HepG2 (cell line): Measurements from ENCODE around the gene SPACA6. TPM values are rescaled to one million over a fixed set of nuclear protein-coding genes. Genes with fewer than 3 reads are reported as not detected.
"Not testable (repeated sequence)": the region's sequence is repeated elsewhere in the genome, so short reads cannot be mapped to it uniquely, and the experiment has no call there.

Experiments used
- ATAC-seq: fragments of 200-7000 bp; cut with Tn5 transposase; 3 replicates; pipeline ENCODE4 v1.9.1; 2020; ENCODE audit warnings: mild to moderate bottlenecking, moderate library complexity
- BruUV-seq: library from RNA; stranded (reverse); fragments of 400-500 nt; replicated peaks from 2 replicates; lab custom pipeline; 2021; lab: Mats Ljungman, UMichigan
- CTCF ChIA-PET: fragments of 300-600 bp; formaldehyde crosslinking; extraction: SDS; loops from one replicate; lab custom pipeline; 2021; ENCODE audit warnings: low total read pairs, inconsistent platforms, low intra/inter-chr PET ratio; lab: Yijun Ruan, JAX
- POLR2A ChIA-PET: fragments of 350-600 bp; sonication (Branson Sonifier 250); formaldehyde crosslinking; loops from one replicate; lab custom pipeline; 2020; ENCODE audit warnings: antibody characterized with exemption, inconsistent platforms; lab: Yijun Ruan, JAX
- DNase-seq: peaks from one replicate; pipeline ENCODE4 v3.0.0-alpha.2; 2015; ENCODE audit warnings: low spot score
- FAIRE-seq: peaks from 3 replicates; lab custom pipeline; 2011; peaks lifted over from hg19 to GRCh38; lab: Jason Lieb, UNC
- H2AFZ ChIP-seq: one replicate; pipeline ENCODE4 v1.6.1; 2011; ENCODE audit warnings: low read length, inconsistent platforms
- H3K27ac ChIP-seq: fragments of 300-600 bp; 3 replicates; pipeline ENCODE4 v1.8.0; 2011; ENCODE audit warnings: mixed run types, mild to moderate bottlenecking, mixed read lengths, low read length, inconsistent platforms; ENCODE audit not compliant: insufficient read depth; ENCODE audit errors: extremely low read length
- H3K27me3 ChIP-seq, 2 experiments: fragments of 200-600 bp in 1 of 2; 2 replicates in 1 of 2; 3 replicates in 1 of 2; pipeline versions ENCODE4 v1.6.0 to v1.8.0; 2011; ENCODE audit warnings: low read length in 2 of 2, mild to moderate bottlenecking in 2 of 2, moderate library complexity in 2 of 2, inconsistent platforms in 1 of 2; ENCODE audit not compliant: insufficient read depth in 2 of 2, control insufficient read depth in 1 of 2
- H3K36me3 ChIP-seq, 2 experiments: fragments of 200-600 bp in 1 of 2; replicated peaks in 1 of 2; 2 replicates in 1 of 2; 3 replicates in 1 of 2; pipeline versions ENCODE4 v1.5.1 to v1.8.0; 2011; ENCODE audit warnings: low read length in 2 of 2, inconsistent platforms in 1 of 2; ENCODE audit not compliant: insufficient read depth in 2 of 2, control insufficient read depth in 1 of 2
- H3K4me1 ChIP-seq: 2 replicates; pipeline ENCODE4 v1.5.1; 2012; ENCODE audit warnings: low read length, inconsistent platforms; ENCODE audit not compliant: insufficient read depth
- H3K4me2 ChIP-seq: 2 replicates; pipeline ENCODE4 v1.6.0; 2011; ENCODE audit warnings: low read depth, low read length, inconsistent platforms
- H3K4me3 ChIP-seq, 3 experiments: fragments of 200-600 bp in 1 of 3; sonication (generic), shearing (Covaris generic) in 1 of 3; replicated peaks in 1 of 3; 2 replicates each; pipeline ENCODE4 v1.5.1; 2011 to 2016; ENCODE audit warnings: low read length in 3 of 3, inconsistent platforms in 2 of 3, low read depth in 2 of 3, mild to moderate bottlenecking in 2 of 3, control low read depth in 1 of 3, mixed read lengths in 1 of 3; ENCODE audit not compliant: insufficient read depth in 1 of 3
- H3K79me2 ChIP-seq: one replicate; pipeline ENCODE4 v1.6.1; 2011; ENCODE audit warnings: low read length, inconsistent platforms; ENCODE audit not compliant: insufficient read depth
- H3K9ac ChIP-seq: 2 replicates; pipeline ENCODE4 v1.6.0; 2011; ENCODE audit warnings: mild to moderate bottlenecking, low read depth, low read length, inconsistent platforms; ENCODE audit not compliant: insufficient read depth
- H3K9me3 ChIP-seq: 2 replicates; pipeline ENCODE4 v1.5.1; 2012; ENCODE audit warnings: mild to moderate bottlenecking, low read length
- H4K20me1 ChIP-seq: 2 replicates; pipeline ENCODE4 v1.6.0; 2011; ENCODE audit warnings: inconsistent platforms, mild to moderate bottlenecking, low read length, moderate library complexity; ENCODE audit not compliant: insufficient read depth
- AKAP8 ChIP-seq: sonication (generic); formaldehyde crosslinking; IDR thresholded peaks from 2 replicates; pipeline ENCODE4 v1.5.1; 2020; ENCODE audit warnings: mild to moderate bottlenecking, missing genetic modification reagents
- CHD2 ChIP-seq: IDR thresholded peaks from 2 replicates; pipeline ENCODE4 v1.6.1; 2011; ENCODE audit warnings: low read depth, low read length, improper control_type of control experiment
- MYC ChIP-seq: sonication (generic); formaldehyde crosslinking; IDR thresholded peaks from 2 replicates; pipeline ENCODE4 v1.9.0; 2021; ENCODE audit warnings: missing genetic modification reagents, borderline replicate concordance
- RFXAP ChIP-seq: sonication (generic); formaldehyde crosslinking; IDR thresholded peaks from 2 replicates; pipeline ENCODE4 v1.4.0; 2020; ENCODE audit warnings: missing genetic modification reagents, borderline replicate concordance
- SAFB2 ChIP-seq: sonication (generic); formaldehyde crosslinking; IDR thresholded peaks from 2 replicates; pipeline ENCODE4 v1.5.1; 2020; ENCODE audit warnings: missing genetic modification reagents, low read depth, mild to moderate bottlenecking, borderline replicate concordance
- TGIF2 ChIP-seq: IDR thresholded peaks from 2 replicates; pipeline ENCODE4 v1.6.1; 2016; ENCODE audit warnings: control low read depth, missing compliant biosample characterization
- ZFX ChIP-seq: sonication (generic); formaldehyde crosslinking; IDR thresholded peaks from 2 replicates; pipeline ENCODE4 v1.4.0; 2020; ENCODE audit warnings: mild to moderate bottlenecking, low read depth, missing genetic modification reagents, moderate library complexity
- ZNF180 ChIP-seq: sonication (generic); formaldehyde crosslinking; IDR thresholded peaks from 2 replicates; pipeline ENCODE4 v1.4.0; 2020; ENCODE audit warnings: low read depth, missing genetic modification reagents, borderline replicate concordance
- ZNF276 ChIP-seq: sonication (generic); formaldehyde crosslinking; IDR thresholded peaks from 2 replicates; pipeline ENCODE4 v1.4.0; 2020; ENCODE audit warnings: mild to moderate bottlenecking, low read depth, missing genetic modification reagents
- ZNF367 ChIP-seq: sonication (generic); formaldehyde crosslinking; IDR thresholded peaks from 2 replicates; pipeline ENCODE4 v1.4.0; 2020; ENCODE audit warnings: missing genetic modification reagents, borderline replicate concordance
- ZNF441 ChIP-seq: sonication (generic); formaldehyde crosslinking; IDR thresholded peaks from 2 replicates; pipeline ENCODE4 v1.7.0; 2021; ENCODE audit warnings: missing genetic modification reagents, borderline replicate concordance
- ZNF629 ChIP-seq: sonication (generic); formaldehyde crosslinking; conservative IDR thresholded peaks from 2 replicates; pipeline ENCODE4 v1.5.0; 2020; ENCODE audit warnings: missing genetic modification reagents
- ZNF75D ChIP-seq: sonication (generic); formaldehyde crosslinking; IDR thresholded peaks from 2 replicates; pipeline ENCODE4 v1.8.1; 2023; ENCODE audit warnings: missing genetic modification reagents, mild to moderate bottlenecking, borderline replicate concordance
- WGBS: methylation state at CpG from one replicate; pipeline ENCODE4 v1.1.6; 2017; ENCODE audit warnings: low lambda C conversion rate; 5-methylcytosine and 5-hydroxymethylcytosine counted together
- in situ Hi-C: cut with HindIII; loops from 2 replicates; pipeline ENCODE4 v1.10.0; 2017; ENCODE audit warnings: low pct_unique_long_range_greater_than_20kb; ENCODE audit not compliant: extremely low pct_ligation_motif_present
- intact Hi-C: fragments of 100-400 bp; cut with micrococcal nuclease; formaldehyde crosslinking; loops from one replicate; pipeline ENCODE4 v1.10.0; 2022; ENCODE audit not compliant: unreplicated experiment
- polyA plus RNA-seq, 8 experiments: library from polyadenylated mRNA; depleted of rRNA in 3 of 8; stranded (reverse) in 7 of 8; unstranded in 1 of 8; fragments of >200 nt; fragmentation: Illumina TruSeq in 4 of 8; extraction: Trizol in 4 of 8; gene quantifications; 2 replicates each; pipeline versions ENCODE4 v1.2.1 to v1.2.3, GENCODE V29; 2011 to 2016; ENCODE audit warnings: low read depth in 4 of 8, missing spikeins in 1 of 8, mixed read lengths in 1 of 8; ENCODE audit not compliant: insufficient read depth in 1 of 8
- total RNA-seq, 5 experiments: library from RNA; depleted of rRNA; stranded (reverse); fragments of >200 nt; fragmentation: Illumina TruSeq; extraction: Trizol; gene quantifications; 2 replicates each; pipeline ENCODE4 v1.2.3, GENCODE V29; 2016; ENCODE audit warnings: low read depth in 1 of 5
- TF ChIP-seq, protein P1 (sequence below): sonication (generic); formaldehyde crosslinking; IDR thresholded peaks from 2 replicates; pipeline ENCODE4 v1.5.0; 2020; ENCODE audit warnings: missing genetic modification reagents

The SPACA6 gene
- total and polyA plus RNA-seq, 2 of the 13 experiments (the other 11 are each of a cell fraction or from before 2014, with no cell fraction given): 1.4 to 2.2 TPM

GRCh38 chr19:51737924-51738323 lies 44.8 kb downstream of the SPACA6 start:
- FAIRE-seq (no peak), DNase-seq (no peak), ATAC-seq (no peak)
- ChIA-PET CTCF (no interaction called here), POLR2A (no interaction called here)
- Histone ChIP-seq H3K79me2 (no peaks in the 10 kb centered on the region), H3K27ac (no peak overlapping the region), H3K4me1 (no peaks in the 10 kb centered on the region), H3K9me3 (no peaks in the 10 kb centered on the region), H3K4me2 (no peak overlapping the region), H4K20me1 (no peaks in the 10 kb centered on the region), H3K36me3 (no peaks in the 10 kb centered on the region), H3K9ac (no peak overlapping the region), H3K4me3 (no peak overlapping the region), H3K27me3 (peaks cover 0 to 4% of the 10 kb centered on the region in 2 experiments; a peak in 2 of 5 replicates), H2AFZ (no peak overlapping the region)
- in situ Hi-C loops: no loop called here
- intact Hi-C loops: no loop called here
- BruUV-seq: no TSS peak
- 3% methylated on average over 2 of the region's 2 CpGs for WGBS
- TF ChIP-seq ZNF75D (CRISPR knock-in tag) (no peak), MYC (no peak), ZNF180 (CRISPR knock-in tag) (no peak), ZNF441 (no peak), RFXAP (CRISPR knock-in tag) (no peak), TGIF2 (no peak), SAFB2 (CRISPR knock-in tag) (no peak), ZFX (CRISPR knock-in tag) (no peak), ZNF629 (CRISPR knock-in tag) (no peak), ZNF367 (CRISPR knock-in tag) (no peak), AKAP8 (CRISPR knock-in tag) (no peak), ZNF276 (CRISPR knock-in tag) (no peak), CHD2 (no peak)
- TF ChIP-seq, protein P1, sequence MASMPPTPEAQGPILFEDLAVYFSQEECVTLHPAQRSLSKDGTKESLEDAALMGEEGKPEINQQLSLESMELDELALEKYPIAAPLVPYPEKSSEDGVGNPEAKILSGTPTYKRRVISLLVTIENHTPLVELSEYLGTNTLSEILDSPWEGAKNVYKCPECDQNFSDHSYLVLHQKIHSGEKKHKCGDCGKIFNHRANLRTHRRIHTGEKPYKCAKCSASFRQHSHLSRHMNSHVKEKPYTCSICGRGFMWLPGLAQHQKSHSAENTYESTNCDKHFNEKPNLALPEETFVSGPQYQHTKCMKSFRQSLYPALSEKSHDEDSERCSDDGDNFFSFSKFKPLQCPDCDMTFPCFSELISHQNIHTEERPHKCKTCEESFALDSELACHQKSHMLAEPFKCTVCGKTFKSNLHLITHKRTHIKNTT (CRISPR knock-in tag): no peak

DNA sequence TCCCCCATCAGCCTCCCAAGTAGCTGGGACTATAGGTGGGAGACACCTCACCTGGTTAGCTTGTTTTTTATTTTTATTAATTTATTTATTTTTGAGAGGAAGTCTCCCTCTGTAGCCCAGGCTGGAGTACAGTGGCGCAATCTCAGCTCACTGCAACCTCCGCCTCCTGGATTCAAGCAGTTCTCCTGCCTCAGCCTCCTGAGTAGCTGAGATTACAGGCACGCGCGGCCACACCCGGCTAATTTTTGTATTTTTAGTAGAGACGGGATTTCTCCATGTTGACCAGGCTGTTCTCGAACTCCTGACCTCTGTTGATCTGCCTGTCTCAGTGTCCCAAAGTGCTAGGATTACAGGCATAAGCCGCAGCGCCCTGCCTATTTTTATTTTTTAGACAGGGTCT lies 45.4 kb downstream of the SPACA6 start:
- POLR2A ChIA-PET, H3K27ac ChIP-seq, H3K4me3 ChIP-seq, BruUV-seq, in situ Hi-C loops, H3K4me2 ChIP-seq, H3K79me2 ChIP-seq, H3K4me1 ChIP-seq, H3K9ac ChIP-seq, H3K9me3 ChIP-seq, ATAC-seq, H4K20me1 ChIP-seq, H3K36me3 ChIP-seq, CTCF ChIA-PET, intact Hi-C loops, FAIRE-seq, H2AFZ ChIP-seq, H3K27me3 ChIP-seq, DNase-seq: not testable (repeated sequence)
- 72% methylated on average over 7 of the region's 10 CpGs for WGBS
